Suprapubic skin (tissue), 3 donors: ENCODE data around the gene PIPOX.

Experiments
- POLR2A ChIP-seq, 2 donors: fragments of 450-650 bp; IDR thresholded peaks; one replicate each; pipeline ENCODE4 v1.6.1; 2017; ENCODE audit warnings: antibody characterized with exemption in 2 of 2, mild to moderate bottlenecking in 2 of 2, moderate library complexity in 2 of 2
- TF ChIP-seq, protein P1 (sequence below), 2 donors: fragments of 200-600 bp in 1 of 2; fragments of 450-650 bp in 1 of 2; sonication (generic) in 1 of 2; IDR thresholded peaks; one replicate each; pipeline ENCODE4 v1.5.1; 2016 to 2019; ENCODE audit warnings: antibody characterized with exemption in 2 of 2, mild to moderate bottlenecking in 1 of 2, moderate library complexity in 1 of 2

- TF ChIP-seq, protein P1, sequence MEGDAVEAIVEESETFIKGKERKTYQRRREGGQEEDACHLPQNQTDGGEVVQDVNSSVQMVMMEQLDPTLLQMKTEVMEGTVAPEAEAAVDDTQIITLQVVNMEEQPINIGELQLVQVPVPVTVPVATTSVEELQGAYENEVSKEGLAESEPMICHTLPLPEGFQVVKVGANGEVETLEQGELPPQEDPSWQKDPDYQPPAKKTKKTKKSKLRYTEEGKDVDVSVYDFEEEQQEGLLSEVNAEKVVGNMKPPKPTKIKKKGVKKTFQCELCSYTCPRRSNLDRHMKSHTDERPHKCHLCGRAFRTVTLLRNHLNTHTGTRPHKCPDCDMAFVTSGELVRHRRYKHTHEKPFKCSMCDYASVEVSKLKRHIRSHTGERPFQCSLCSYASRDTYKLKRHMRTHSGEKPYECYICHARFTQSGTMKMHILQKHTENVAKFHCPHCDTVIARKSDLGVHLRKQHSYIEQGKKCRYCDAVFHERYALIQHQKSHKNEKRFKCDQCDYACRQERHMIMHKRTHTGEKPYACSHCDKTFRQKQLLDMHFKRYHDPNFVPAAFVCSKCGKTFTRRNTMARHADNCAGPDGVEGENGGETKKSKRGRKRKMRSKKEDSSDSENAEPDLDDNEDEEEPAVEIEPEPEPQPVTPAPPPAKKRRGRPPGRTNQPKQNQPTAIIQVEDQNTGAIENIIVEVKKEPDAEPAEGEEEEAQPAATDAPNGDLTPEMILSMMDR (IDR thresholded peaks at IDR 0.05) = no peak
- no peak for TF ChIP-seq POLR2A (IDR thresholded peaks at IDR 0.05)
These were observed 34.4 kb downstream of the PIPOX start for GRCh38 chr17:29077320-29077719.
